Keratinocyte (primary cell): ENCODE measurements around the gene ERLEC1. TPM values are rescaled to one million over a fixed set of nuclear protein-coding genes. Genes with fewer than 3 reads are reported as not detected.
"Not testable (repeated sequence)": the region's sequence is repeated elsewhere in the genome, so short reads cannot be mapped to it uniquely, and the experiment has no call there.

Experiments
- DNase-seq: peaks from one replicate; pipeline ENCODE4 v3.0.0-alpha.2; 2011; ENCODE audit warnings: low read depth, missing footprints, low spot score
- FAIRE-seq: peaks from 2 replicates; lab custom pipeline; 2011; peaks lifted over from hg19 to GRCh38; lab: Jason Lieb, UNC
- H2AFZ ChIP-seq: 2 replicates; pipeline ENCODE4 v1.6.0; 2012; ENCODE audit warnings: low read length, control low read depth, inconsistent platforms; ENCODE audit not compliant: control insufficient read depth
- H3K27ac ChIP-seq: 2 replicates; pipeline ENCODE4 v1.5.1; 2011; ENCODE audit warnings: low read length; ENCODE audit not compliant: control insufficient read depth, insufficient read depth
- H3K27me3 ChIP-seq: 3 replicates; pipeline ENCODE4 v1.6.0; 2011; ENCODE audit warnings: low read length; ENCODE audit not compliant: control insufficient read depth, insufficient read depth; ENCODE audit errors: extremely low read depth
- H3K36me3 ChIP-seq, 2 experiments: 2 replicates in 1 of 2; 3 replicates in 1 of 2; pipeline ENCODE4 v1.5.1; 2011; ENCODE audit warnings: low read length in 2 of 2, mild to moderate bottlenecking in 1 of 2; ENCODE audit not compliant: control insufficient read depth in 2 of 2, insufficient read depth in 2 of 2; ENCODE audit errors: extremely low read depth in 1 of 2
- H3K4me1 ChIP-seq: 3 replicates; pipeline ENCODE4 v1.5.1; 2011; ENCODE audit warnings: low read length; ENCODE audit not compliant: control insufficient read depth, insufficient read depth; ENCODE audit errors: extremely low read depth
- H3K4me2 ChIP-seq: 3 replicates; pipeline ENCODE4 v1.6.0; 2011; ENCODE audit warnings: low read depth, low read length; ENCODE audit not compliant: control insufficient read depth, insufficient read depth; ENCODE audit errors: extremely low read depth
- H3K4me3 ChIP-seq, 3 experiments: fragments of 200-600 bp in 1 of 3; sonication (generic) in 1 of 3; 2 replicates in 2 of 3; 3 replicates in 1 of 3; pipeline ENCODE4 v1.5.1; 2011 to 2016; ENCODE audit warnings: low read length in 3 of 3, mild to moderate bottlenecking in 3 of 3, control low read depth in 2 of 3, inconsistent platforms in 1 of 3, low read depth in 1 of 3, mixed read lengths in 1 of 3, mixed run types in 1 of 3, moderate library complexity in 1 of 3; ENCODE audit not compliant: control insufficient read depth in 2 of 3, insufficient read depth in 2 of 3; ENCODE audit errors: extremely low read depth in 1 of 3
- H3K79me2 ChIP-seq: 2 replicates; pipeline ENCODE4 v1.6.0; 2012; ENCODE audit warnings: low read length; ENCODE audit not compliant: control insufficient read depth, insufficient read depth
- H3K9ac ChIP-seq: 3 replicates; pipeline ENCODE4 v1.6.0; 2011; ENCODE audit warnings: low read length; ENCODE audit not compliant: control insufficient read depth, insufficient read depth; ENCODE audit errors: extremely low read depth
- H3K9me1 ChIP-seq: 3 replicates; pipeline ENCODE4 v1.6.0; 2011; ENCODE audit warnings: low read length; ENCODE audit not compliant: control insufficient read depth, insufficient read depth; ENCODE audit errors: extremely low read depth
- H3K9me3 ChIP-seq: 2 replicates; pipeline ENCODE4 v1.5.1; 2012; ENCODE audit warnings: low read depth, low read length; ENCODE audit not compliant: control insufficient read depth
- H4K20me1 ChIP-seq: 3 replicates; pipeline ENCODE4 v1.6.0; 2011; ENCODE audit warnings: low read length; ENCODE audit not compliant: control insufficient read depth, insufficient read depth; ENCODE audit errors: extremely low read depth
- EZH2 ChIP-seq: IDR thresholded peaks from one replicate; pipeline ENCODE4 v1.6.1; 2012; ENCODE audit warnings: inconsistent platforms, mild to moderate bottlenecking, low read length, moderate library complexity
- dilution Hi-C: fragments of 300-500 bp; cut with MboI; formaldehyde crosslinking; loops from one replicate; pipeline ENCODE4 v1.7.0; 2020; ENCODE audit warnings: low sequenced_read_pairs; ENCODE audit not compliant: extremely low pct_ligation_motif_present
- polyA plus RNA-seq, 5 experiments: library from polyadenylated mRNA; depleted of rRNA in 3 of 5; stranded (reverse) in 3 of 5; stranded (forward) in 1 of 5; unstranded in 1 of 5; fragments of >200 nt; gene quantifications; 1 replicate in 1 of 5; 2 replicates in 3 of 5; 3 replicates in 1 of 5; pipeline versions ENCODE4 v1.2.1 to v1.2.3, GENCODE V29; 2011 to 2012; ENCODE audit warnings: missing spikeins in 2 of 5, low read depth in 1 of 5, low replicate concordance in 1 of 5
- TF ChIP-seq, protein P1 (sequence below), 3 experiments: IDR thresholded peaks in 1 of 3; conservative IDR thresholded peaks in 1 of 3; optimal IDR thresholded peaks in 1 of 3; 2 replicates in 2 of 3; 3 replicates in 1 of 3; pipeline versions ENCODE3 to v1.5.1; 2011; ENCODE audit warnings: low read length in 3 of 3, mild to moderate bottlenecking in 3 of 3, moderate library complexity in 2 of 3, control low read depth in 1 of 3, inconsistent platforms in 1 of 3; ENCODE audit not compliant: insufficient read depth in 2 of 3; ENCODE audit errors: extremely low read depth in 1 of 3

Gene ERLEC1
- polyA plus RNA-seq, 1 donor (not counting 4 experiments of a cell fraction or from before 2014, with no cell fraction given) = 35.6 TPM

DNA sequence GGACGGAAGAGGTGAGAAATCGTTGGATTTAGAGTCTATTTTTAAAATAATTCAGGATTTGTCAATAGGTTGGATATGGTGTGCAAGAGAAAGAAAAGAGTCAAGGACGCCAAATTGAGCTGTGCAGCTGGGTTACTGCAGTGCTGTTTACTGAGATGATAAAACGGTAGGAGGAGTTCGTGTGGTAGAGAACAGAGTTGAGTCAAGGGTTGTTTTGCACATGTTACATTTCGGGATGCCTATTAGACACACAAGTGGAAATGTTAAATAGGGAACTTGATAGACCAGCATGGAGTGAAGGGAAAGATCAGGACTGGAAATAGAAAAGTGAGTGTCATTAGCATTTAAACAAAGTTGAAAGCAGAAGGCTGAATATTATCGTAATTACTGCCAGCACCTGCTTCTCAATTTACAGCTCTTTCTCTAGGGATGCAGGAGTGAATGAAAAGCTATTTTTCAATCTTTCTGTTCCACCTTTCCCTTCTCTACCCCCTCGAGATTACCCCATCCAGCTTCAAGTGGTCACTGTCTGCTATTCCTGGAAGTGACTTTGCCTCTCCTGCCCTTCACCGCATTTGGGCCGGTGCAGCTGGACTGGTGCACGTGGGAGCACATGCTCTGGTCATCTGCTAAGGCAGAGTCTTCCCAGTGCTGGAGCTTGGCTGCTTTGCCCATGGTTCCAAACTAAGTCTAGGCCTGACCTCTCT, 42.6 kb downstream of the ERLEC1 start:
- no peak for FAIRE-seq
- no peaks in the 10 kb centered on the region for H3K9me3 ChIP-seq
- dilution Hi-C loops = no loop called here

DNA sequence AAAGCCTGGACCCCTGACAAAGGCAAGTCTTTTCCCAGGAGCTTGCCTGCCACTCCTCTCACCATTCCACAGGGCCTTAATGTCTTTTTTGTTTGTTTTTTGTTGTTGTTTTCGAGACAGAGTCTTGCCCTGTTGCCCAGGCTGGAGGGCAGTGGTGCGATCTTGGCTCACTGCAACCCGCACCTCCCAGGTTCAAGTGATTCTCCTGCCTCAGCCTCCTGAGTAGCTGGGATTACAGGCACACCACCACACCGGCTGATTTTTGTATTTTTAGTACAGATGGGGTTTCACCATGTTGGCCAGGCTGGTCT, 43.1 kb downstream of the ERLEC1 start:
- H3K9me1 ChIP-seq, H3K9me3 ChIP-seq, H4K20me1 ChIP-seq, H2AFZ ChIP-seq, H3K27ac ChIP-seq, H3K36me3 ChIP-seq, H3K4me3 ChIP-seq, H3K79me2 ChIP-seq, H3K9ac ChIP-seq, H3K4me2 ChIP-seq, H3K4me1 ChIP-seq, DNase-seq, FAIRE-seq, dilution Hi-C loops, H3K27me3 ChIP-seq: not testable (repeated sequence)

More for the DNA sequence above, 42.6 kb downstream of the ERLEC1 start:
- H3K36me3 ChIP-seq = no peaks in the 10 kb centered on the region
- H3K4me3 ChIP-seq = no peak overlapping the region
- no peak overlapping the region for H3K4me2 ChIP-seq
- no peaks in the 10 kb centered on the region for H4K20me1 ChIP-seq
- H3K9ac ChIP-seq = no peak overlapping the region
- no peak for DNase-seq
- H3K9me1 ChIP-seq = no peaks in the 10 kb centered on the region
- TF ChIP-seq, protein P1, sequence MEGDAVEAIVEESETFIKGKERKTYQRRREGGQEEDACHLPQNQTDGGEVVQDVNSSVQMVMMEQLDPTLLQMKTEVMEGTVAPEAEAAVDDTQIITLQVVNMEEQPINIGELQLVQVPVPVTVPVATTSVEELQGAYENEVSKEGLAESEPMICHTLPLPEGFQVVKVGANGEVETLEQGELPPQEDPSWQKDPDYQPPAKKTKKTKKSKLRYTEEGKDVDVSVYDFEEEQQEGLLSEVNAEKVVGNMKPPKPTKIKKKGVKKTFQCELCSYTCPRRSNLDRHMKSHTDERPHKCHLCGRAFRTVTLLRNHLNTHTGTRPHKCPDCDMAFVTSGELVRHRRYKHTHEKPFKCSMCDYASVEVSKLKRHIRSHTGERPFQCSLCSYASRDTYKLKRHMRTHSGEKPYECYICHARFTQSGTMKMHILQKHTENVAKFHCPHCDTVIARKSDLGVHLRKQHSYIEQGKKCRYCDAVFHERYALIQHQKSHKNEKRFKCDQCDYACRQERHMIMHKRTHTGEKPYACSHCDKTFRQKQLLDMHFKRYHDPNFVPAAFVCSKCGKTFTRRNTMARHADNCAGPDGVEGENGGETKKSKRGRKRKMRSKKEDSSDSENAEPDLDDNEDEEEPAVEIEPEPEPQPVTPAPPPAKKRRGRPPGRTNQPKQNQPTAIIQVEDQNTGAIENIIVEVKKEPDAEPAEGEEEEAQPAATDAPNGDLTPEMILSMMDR (optimal IDR thresholded peaks at IDR 0.05 in 1 of 3, IDR thresholded peaks at IDR 0.05 in 1 of 3, conservative IDR thresholded peaks at IDR 0.05 in 1 of 3; ENCODE audit: extremely low read depth in 1 of 3, insufficient read depth in 2 of 3, low read length in 3 of 3) = no peak
- no peak for TF ChIP-seq EZH2
- H3K79me2 ChIP-seq = no peaks in the 10 kb centered on the region
- no peak overlapping the region for H2AFZ ChIP-seq
- H3K27ac ChIP-seq = no peak overlapping the region
- no peaks in the 10 kb centered on the region for H3K27me3 ChIP-seq
- no peaks in the 10 kb centered on the region for H3K4me1 ChIP-seq

DNA sequence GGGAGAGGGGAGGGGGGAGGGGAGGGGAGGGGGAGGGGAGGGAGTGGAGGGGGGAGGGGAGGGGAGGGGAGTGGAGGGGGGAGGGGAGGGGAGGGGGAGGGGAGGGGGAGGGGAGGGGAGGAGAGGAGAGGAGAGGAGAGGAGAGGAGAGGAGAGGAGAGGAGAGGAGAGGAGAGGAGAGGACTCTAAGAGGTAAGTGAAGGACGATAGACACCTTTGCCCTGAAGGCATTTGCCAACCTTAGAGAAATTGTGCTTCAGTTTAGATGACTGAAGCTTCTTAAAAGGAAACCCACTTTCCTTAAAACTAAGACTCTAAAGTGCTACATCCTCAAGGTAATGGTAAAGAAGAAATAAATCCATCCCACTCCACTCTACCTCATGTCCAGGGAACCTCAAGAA, 53.7 kb downstream of the ERLEC1 start:
- no peaks in the 10 kb centered on the region for H3K27me3 ChIP-seq
- H3K4me3 ChIP-seq = no peak overlapping the region
- H3K9me1 ChIP-seq = no peaks in the 10 kb centered on the region
- dilution Hi-C loops = no loop called here
- DNase-seq (no peak), FAIRE-seq (no peak)
- no peaks in the 10 kb centered on the region for H3K79me2 ChIP-seq
- no peak overlapping the region for H3K9ac ChIP-seq
- no peaks in the 10 kb centered on the region for H3K4me1 ChIP-seq
- no peaks in the 10 kb centered on the region for H4K20me1 ChIP-seq
- peaks cover 0 to 1% of the 10 kb centered on the region in 2 experiments for H3K36me3 ChIP-seq
- no peak overlapping the region for H3K27ac ChIP-seq
- no peak for TF ChIP-seq EZH2
- TF ChIP-seq, protein P1 (optimal IDR thresholded peaks at IDR 0.05 in 1 of 3, IDR thresholded peaks at IDR 0.05 in 1 of 3, conservative IDR thresholded peaks at IDR 0.05 in 1 of 3; ENCODE audit: extremely low read depth in 1 of 3, insufficient read depth in 2 of 3, low read length in 3 of 3) = no peak
- no peak overlapping the region for H3K4me2 ChIP-seq
- H2AFZ ChIP-seq = no peak overlapping the region
- H3K9me3 ChIP-seq = no peaks in the 10 kb centered on the region

DNA sequence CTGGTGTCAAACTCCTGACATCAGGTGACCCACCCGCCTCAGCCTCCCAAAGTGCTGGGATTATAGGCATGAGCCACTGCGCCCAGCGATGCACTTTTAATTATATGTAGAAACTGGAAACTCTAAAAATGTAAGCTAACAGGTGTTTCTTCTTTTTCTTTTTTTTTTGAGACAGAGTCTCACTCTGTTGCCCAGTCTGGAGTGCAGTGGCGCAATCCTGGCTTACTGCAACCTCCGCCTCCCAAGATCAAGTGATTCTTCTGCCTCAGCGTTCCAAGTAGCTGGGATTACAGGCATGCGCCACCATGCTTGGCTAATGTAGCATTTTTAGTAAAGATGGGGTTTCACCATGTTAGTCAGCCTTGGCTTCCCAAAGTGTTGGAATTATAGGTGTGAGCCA, 54.8 kb downstream of the ERLEC1 start:
- dilution Hi-C loops, DNase-seq, H2AFZ ChIP-seq, H3K36me3 ChIP-seq, H3K79me2 ChIP-seq, H4K20me1 ChIP-seq, H3K9me1 ChIP-seq, H3K27me3 ChIP-seq, H3K4me3 ChIP-seq, H3K4me2 ChIP-seq, H3K4me1 ChIP-seq, H3K9ac ChIP-seq, H3K9me3 ChIP-seq, FAIRE-seq, H3K27ac ChIP-seq: not testable (repeated sequence)
